AG04450 (cell line): ENCODE data around the gene FEV. TPM values are rescaled to one million over a fixed set of nuclear protein-coding genes. Genes with fewer than 3 reads are reported as not detected.

ENCODE experiments used
- CTCF ChIA-PET: fragments of 300-600, 350-600 bp; formaldehyde crosslinking; extraction: SDS; loops from one replicate; lab custom pipeline; 2022; ENCODE audit warnings: antibody characterized with exemption, inconsistent platforms; lab: Charles Lee
- POLR2A ChIA-PET: fragments of 350-600 bp; formaldehyde crosslinking; extraction: SDS; loops from one replicate; lab custom pipeline; 2021; ENCODE audit warnings: antibody characterized with exemption, inconsistent platforms; lab: Yijun Ruan, JAX
- DNase-seq: peaks from one replicate; pipeline ENCODE4 v3.0.0-alpha.2; 2011; ENCODE audit warnings: low read depth, low spot score
- H3K27ac ChIP-seq: one replicate; pipeline ENCODE4 v1.5.1; 2012; ENCODE audit warnings: low read depth, low read length, control low read depth
- H3K27me3 ChIP-seq: one replicate; pipeline ENCODE4 v1.6.0; 2012; ENCODE audit warnings: low read length; ENCODE audit not compliant: control insufficient read depth, insufficient read depth
- H3K4me3 ChIP-seq: 2 replicates; pipeline ENCODE4 v1.5.1; 2011; ENCODE audit warnings: mild to moderate bottlenecking, low read depth, low read length, control low read depth
- H3K9me3 ChIP-seq: 2 replicates; pipeline ENCODE4 v1.5.1; 2012; ENCODE audit warnings: low read length; ENCODE audit not compliant: control insufficient read depth, insufficient read depth
- CTCF ChIP-seq: IDR thresholded peaks from 2 replicates; pipeline ENCODE4 v1.5.1; 2011; ENCODE audit warnings: low read depth, low read length, control low read depth, inconsistent platforms
- polyA plus RNA-seq: library from polyadenylated mRNA; depleted of rRNA; stranded (reverse); fragments of >200 nt; gene quantifications from 2 replicates; pipeline ENCODE4 v1.2.3, GENCODE V29; 2011

FEV gene
- polyA plus RNA-seq, 1 experiment: not detected

GRCh38 chr2:219010162-219010756, 25.3 kb upstream of the FEV start:
- H3K9me3 ChIP-seq: no peaks in the 10 kb centered on the region
- POLR2A ChIA-PET: no interaction called here
- DNase-seq: no peak
- peaks cover 27% of the 10 kb centered on the region for H3K27me3 ChIP-seq
- H3K27ac ChIP-seq: no peak overlapping the region
- TF ChIP-seq CTCF: no peak; the same call in 1 of the 2 replicates
- no peak overlapping the region for H3K4me3 ChIP-seq
- CTCF ChIA-PET: interaction anchor here (0.5 to 1.6 kb wide), 5 partner anchors 14 to 145 kb away, joined by 3 to 14 read pairs (median 4); no protein-coding TSS in a partner anchor

GRCh38 chr2:219009294-219009693, 24.3 kb upstream of the FEV start:
- H3K27me3 ChIP-seq: peaks cover 32% of the 10 kb centered on the region
- no peak for DNase-seq
- no peak for TF ChIP-seq CTCF
- CTCF ChIA-PET: no interaction called here
- no peak overlapping the region for H3K27ac ChIP-seq
- POLR2A ChIA-PET: no interaction called here
- no peaks in the 10 kb centered on the region for H3K9me3 ChIP-seq
- no peak overlapping the region for H3K4me3 ChIP-seq

- Histone ChIP-seq H3K27me3 (peaks cover 71% of the 10 kb centered on the region), H3K4me3 (no peak overlapping the region), H3K27ac (no peak overlapping the region), H3K9me3 (no peaks in the 10 kb centered on the region; the same call in 1 of the 2 replicates)
- ChIA-PET POLR2A (no interaction called here), CTCF (interaction anchor here (0.6 to 1.2 kb wide), 2 partner anchors 9 to 24 kb away, joined by 3 to 5 read pairs; no protein-coding TSS in a partner anchor)
- no peak for DNase-seq
- no peak for TF ChIP-seq CTCF
Observed at GRCh38 chr2:219003979-219004378, 19.0 kb upstream of the FEV start.

- Histone ChIP-seq H3K9me3 (no peaks in the 10 kb centered on the region; the same call in 1 of the 2 replicates), H3K27me3 (peaks cover 68% of the 10 kb centered on the region), H3K27ac (no peak overlapping the region), H3K4me3 (no peak overlapping the region)
- CTCF ChIA-PET: interaction anchor here (0.5 to 1.2 kb wide), 2 partner anchors 8 to 10 kb away, joined by 3 to 5 read pairs; no protein-coding TSS in a partner anchor
- DNase-seq: no peak
- TF ChIP-seq CTCF: no peak
- POLR2A ChIA-PET: no interaction called here
Observed at GRCh38 chr2:219003267-219003634, 18.3 kb upstream of the FEV start.
